ENCODE results near the gene CCDC188.

Gene CCDC188

DNA sequence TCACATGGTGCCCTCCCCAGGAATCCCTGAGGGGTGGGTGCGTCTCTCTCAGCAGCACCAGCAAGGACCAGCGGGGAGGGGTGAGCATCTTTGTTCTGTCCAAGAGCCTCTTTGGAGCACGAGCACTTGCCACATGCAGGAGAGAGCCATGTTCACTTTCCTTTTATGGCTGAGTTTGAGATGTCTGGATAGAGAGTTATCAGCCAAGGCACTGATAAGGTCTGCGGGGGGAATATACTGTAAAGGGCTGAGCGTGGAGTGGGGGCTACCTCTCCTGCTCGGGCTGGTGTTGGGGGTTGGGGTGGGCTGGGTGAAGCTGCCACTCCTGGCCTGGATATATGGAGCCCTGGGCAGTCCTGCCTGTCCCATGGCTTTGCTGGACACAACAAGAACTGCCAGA lies 34.9 kb upstream of the CCDC188 start:
- in situ Hi-C loops (cut with HindIII; ENCODE audit: low sequenced_read_pairs) = no loop called here

DNA sequence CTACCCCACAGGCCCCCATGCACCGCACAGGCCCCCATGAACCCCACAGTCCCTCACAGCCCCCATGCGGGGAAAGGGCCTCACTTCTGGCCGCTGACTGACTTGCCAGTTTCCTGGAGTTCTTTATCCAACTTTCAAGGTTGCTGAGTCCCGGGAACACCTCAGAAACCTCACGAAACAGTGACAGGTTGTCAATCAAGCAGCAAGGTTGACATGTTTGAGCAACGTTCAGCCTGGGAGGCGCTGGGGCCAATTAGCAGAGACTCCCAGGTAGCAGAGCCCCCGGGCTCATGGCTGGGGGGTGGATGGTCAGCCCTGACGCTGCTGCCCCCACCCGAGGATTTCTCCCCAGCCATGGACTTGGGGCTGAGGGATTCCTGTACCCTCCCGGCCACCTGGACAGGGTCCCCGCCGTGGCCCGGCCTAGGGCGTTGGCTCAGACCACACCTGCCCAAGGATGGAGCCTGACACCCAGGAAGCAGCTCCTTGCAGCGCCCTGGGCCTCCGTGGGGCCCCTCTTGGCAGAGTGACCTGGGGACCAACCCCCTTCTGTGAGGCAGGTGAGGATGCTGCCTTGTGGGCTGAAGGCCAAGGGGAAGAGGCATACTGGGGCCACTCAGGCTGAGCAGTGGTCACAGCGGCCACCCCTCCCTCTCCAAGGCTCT lies 33.8 kb upstream of the CCDC188 start:
- in situ Hi-C loops (cut with HindIII; ENCODE audit: low sequenced_read_pairs) = no loop called here

DNA sequence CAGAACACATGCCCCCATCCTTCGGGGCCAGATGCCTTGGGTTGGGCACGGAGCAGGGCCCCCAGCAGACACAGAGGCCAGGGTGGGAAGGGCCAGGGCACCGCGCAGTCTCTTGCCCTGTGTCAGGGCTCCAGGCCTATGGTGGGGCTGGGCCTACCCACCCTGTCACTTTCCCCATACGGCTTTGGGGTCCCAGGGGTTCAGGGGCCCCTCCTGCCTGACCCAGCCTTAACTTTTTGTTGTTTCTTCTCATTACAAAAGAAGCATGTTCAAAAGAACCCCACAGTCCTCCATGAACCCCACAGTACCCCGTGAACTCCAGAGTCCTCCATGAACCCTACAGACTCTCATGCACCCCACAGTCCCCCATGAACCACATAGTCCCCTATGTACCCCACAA lies 33.0 kb upstream of the CCDC188 start:
- in situ Hi-C loops (cut with HindIII; ENCODE audit: low sequenced_read_pairs) = no loop called here

DNA sequence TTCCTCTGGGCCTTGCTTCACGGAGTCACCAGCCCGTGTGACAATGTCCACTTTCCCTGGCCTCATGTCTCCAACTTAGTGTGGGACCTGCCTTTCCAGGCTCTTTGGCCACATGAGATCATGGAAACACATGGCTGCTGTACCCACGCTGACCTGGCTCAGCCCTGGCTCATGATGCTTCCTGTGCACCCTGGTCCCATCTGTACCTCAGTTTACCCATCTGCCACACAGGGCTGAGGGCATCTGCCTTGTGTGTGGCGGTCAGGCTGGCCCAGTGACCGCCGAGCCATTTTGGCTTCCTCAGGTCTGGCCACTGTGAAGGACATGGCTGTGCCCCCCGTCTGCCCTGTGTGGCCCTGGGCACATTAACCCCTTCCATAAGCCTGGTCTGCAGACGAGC lies 32.2 kb upstream of the CCDC188 start:
- in situ Hi-C loops (cut with HindIII; ENCODE audit: low sequenced_read_pairs) = no loop called here

DNA sequence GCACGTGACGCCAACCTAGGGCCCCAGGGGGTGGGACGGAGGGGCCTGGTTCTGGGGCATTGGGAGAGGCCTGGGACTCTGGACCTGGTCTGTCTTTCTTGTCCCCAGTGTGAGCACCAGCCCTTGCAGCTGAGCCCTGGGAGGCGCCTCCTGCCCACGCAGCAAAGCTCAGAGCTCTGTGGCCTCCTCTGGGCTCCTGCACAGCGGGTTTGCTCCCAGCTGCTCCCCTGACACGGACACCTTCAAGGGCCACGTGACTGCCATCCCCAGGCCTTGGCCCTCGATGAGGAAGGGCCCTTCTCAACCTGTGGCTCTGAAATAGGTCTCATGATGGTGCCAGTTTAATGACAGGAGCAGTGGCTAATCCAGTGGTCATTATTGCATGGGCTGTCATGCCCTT lies 31.5 kb upstream of the CCDC188 start:
- in situ Hi-C loops (cut with HindIII; ENCODE audit: low sequenced_read_pairs) = no loop called here

DNA sequence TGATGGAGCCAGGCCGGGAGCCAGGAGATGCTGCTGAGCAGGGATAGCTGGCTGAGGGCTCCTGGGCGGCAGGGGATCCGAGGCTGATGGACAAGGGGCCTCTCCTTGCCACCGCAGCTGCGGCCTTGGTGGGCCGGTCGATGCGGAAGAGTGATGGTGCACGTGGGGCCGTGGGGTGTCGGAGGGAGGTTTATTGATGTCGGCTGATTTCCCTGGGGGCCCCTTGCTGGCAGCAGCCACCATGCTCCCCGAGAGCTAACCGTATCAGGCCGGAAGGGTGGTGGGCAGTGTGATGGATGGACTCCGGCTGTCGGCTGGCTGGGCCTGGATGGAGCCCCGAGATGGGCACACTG lies 31.0 kb upstream of the CCDC188 start:
- in situ Hi-C loops (cut with HindIII; ENCODE audit: low sequenced_read_pairs) = no loop called here

DNA sequence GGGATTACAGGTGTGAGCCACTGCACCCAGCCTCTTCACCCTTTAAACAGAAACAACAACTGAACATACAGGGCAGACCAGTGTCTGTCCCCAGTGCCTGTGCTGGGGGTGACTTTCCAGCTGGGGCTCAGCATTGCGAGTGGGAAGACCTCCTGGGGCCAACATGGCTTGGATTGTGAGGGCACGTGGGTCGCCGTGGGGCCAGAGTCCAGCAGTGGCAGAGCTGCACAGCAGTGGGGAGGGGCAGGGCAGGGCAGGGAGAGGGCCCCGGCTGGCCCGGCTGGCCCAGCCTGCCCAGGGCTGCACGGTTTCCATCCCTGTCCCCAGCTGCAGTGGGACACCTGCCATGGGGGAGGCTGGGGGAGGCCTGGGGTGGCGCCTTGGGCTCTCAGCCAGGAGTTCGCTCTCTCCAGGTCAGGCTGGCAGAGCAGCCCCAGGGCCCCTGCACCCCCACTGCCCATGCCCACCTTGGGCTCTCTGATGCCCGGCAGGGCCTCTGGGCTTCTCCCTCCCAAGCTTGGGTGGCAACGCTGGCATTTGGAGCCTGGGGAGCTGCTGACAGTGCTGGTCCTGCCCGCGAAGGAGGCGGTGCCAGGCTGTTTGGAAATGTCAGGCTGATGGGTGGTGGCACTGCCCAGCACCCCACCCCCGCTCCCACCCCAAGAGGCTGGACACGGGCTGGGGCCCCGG lies 30.5 kb upstream of the CCDC188 start:
- in situ Hi-C loops (cut with HindIII; ENCODE audit: low sequenced_read_pairs) = no loop called here

DNA sequence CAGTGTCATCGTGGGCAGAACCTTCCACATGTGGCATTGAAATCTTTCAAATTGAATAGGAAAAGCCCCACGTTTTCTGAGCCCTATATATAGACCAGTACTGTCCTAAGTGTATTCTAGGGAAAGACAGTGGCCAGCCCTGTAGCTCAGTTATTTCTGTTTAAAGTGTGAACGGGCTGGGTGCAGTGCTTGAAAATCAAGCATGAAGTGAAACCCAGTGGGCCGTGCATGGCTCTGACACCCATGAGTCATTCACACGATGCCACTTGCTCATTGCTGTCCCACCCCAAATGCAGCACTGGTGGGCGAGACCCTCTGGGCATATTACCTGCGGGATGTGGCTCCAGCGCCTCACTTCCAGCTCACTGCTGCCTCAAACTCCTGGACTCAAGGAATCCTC lies 29.8 kb upstream of the CCDC188 start:
- in situ Hi-C loops (cut with HindIII; ENCODE audit: low sequenced_read_pairs) = no loop called here

DNA sequence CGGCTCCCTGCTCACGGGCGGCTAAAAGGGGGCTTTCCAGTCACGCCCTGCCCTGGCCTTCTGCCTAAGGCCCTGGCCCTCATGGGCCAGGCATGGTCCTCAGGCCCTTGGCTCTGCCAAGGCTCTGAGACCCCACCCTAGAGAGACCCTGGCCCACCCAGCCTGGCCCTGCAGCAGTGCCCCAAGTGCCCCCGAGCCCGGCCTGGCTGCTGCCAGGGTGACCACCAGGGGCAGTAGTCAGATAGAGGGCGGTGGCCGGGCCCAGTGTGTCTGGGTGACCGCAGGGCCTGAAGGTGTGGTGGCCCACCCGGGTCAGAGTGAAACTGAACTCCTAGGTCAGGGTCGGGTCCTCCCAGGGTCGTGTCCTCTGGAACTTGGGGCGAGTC lies 29.4 kb upstream of the CCDC188 start:
- in situ Hi-C loops (cut with HindIII; ENCODE audit: low sequenced_read_pairs) = no loop called here

DNA sequence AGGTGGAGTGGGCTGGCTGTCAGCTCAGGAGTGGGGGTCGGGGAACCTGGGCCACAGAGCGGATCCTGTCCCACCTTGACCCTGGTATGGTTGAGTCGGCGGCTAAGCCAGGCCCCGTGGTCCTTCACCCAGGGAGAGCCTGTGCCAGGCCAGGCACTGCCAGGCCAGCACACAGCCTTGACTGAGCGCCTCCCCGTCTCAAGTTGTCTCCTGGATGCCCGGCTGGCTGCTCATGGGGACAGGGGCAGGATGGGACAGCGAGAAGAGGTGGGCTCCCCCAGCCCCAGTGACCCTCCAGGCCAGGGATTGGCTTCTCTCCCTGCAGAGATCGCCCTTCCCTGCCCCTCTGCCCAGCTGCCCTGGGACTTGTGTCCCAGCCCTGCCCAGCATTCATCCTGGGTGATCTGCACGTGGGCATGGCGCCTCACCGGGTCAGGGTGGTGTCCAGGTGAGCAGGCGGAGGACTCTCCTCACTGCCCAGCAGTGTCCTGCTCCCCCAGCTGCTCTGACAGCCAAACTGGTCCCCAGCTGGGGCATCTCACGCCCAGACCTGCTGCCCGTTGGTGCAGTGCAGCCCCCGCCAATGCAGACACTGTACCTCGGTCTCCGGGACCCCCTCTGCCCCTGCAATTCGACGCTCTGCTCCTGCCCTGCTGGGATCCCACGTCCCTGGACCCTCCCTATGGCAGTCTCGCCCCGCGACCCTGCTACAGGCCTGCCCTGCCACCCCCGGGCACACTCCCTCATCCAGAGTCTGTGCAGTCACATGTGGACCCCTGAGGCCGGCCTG lies 28.8 kb upstream of the CCDC188 start:
- in situ Hi-C loops (cut with HindIII; ENCODE audit: low sequenced_read_pairs) = no loop called here

DNA sequence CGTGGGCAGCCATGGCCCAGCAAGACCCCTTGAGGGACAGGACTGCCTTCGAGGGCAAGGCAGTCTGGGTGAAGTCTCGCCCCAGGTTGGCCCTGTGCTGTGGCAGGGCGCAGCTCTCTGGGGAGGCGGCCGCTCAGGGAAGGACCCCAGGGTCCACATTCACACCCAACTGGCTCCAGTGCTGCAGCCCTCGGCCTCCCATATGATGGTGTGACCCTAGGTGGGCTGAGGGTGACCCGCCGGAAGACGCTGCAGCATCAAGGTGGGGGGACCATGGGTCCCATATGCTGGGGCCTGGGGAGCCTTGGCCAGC lies 28.0 kb upstream of the CCDC188 start:
- in situ Hi-C loops (cut with HindIII; ENCODE audit: low sequenced_read_pairs) = no loop called here

DNA sequence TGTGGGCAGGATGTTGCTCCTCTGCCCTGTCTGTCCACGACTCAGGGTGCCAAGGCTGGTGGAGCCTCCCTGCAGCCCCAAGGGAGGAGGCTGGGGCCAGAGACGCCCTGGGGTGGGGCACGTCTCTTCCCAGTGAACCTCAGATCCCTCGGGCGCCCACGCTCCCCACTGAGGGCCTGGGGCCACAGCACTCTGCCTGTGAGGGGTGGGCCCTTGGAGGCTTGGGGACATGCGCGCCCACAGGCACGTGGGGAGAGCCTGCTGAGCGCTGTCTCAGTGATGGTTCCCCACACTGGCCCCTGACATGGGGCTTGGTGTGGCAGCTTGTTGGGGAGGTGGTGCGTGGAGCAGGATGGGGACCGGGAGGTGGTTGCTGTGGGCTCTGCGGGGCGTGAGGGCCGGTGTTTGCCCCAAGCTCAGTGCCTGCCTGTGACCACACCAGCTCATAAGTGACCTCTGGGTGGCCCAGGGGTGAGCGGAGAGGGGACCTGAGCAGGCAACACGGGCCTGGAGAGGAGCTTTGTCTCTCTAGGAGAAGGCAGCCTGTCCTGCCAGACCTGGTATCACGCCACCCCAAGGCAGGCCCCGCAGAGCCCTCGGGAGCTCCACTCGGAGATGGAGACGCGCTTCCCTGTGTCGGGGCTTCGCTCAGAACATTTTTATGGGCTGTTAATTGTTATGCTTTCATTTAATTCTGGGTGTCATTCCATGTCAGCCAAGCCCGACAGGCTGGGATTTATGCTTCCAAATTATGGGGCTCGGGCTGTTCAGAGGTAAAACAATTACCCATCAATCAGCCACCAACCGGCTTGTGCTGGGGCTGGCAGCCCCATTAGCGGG lies 27.4 kb upstream of the CCDC188 start:
- in situ Hi-C loops (cut with HindIII; ENCODE audit: low sequenced_read_pairs) = no loop called here

DNA sequence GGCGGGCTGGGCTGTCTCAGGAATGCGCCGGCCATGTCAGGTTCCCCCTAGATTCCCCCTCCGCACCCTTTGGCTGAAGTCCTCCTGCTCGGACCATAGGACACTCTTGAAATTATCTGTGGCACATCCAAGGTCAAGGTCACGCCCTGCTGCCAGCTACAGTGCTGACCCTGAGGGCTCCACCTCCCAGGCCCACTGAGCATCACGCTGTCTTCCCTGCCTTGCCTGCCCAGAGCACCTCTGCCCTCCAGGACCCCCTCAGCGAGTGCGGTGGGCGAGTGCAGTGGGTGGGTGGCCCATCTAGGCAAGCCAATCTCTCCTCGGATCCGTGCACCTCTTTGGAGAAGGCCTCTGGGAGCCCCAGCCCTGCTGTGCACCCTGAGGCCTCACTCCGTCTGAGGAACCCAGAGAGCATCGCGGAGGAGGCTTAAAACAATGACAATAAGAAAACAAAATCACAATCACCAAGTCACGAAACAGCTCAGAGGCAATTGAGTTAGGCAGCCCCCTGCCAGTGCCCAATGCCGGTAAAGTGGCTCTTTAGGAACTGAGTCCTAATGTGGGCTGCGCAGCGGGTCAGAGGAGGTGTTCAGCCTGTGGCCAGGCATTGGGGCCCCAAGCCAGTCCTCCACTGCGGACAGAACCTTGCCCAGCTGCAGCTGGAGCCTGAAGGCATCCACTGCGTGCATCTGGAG lies 26.5 kb upstream of the CCDC188 start:
- in situ Hi-C loops (cut with HindIII; ENCODE audit: low sequenced_read_pairs) = no loop called here

DNA sequence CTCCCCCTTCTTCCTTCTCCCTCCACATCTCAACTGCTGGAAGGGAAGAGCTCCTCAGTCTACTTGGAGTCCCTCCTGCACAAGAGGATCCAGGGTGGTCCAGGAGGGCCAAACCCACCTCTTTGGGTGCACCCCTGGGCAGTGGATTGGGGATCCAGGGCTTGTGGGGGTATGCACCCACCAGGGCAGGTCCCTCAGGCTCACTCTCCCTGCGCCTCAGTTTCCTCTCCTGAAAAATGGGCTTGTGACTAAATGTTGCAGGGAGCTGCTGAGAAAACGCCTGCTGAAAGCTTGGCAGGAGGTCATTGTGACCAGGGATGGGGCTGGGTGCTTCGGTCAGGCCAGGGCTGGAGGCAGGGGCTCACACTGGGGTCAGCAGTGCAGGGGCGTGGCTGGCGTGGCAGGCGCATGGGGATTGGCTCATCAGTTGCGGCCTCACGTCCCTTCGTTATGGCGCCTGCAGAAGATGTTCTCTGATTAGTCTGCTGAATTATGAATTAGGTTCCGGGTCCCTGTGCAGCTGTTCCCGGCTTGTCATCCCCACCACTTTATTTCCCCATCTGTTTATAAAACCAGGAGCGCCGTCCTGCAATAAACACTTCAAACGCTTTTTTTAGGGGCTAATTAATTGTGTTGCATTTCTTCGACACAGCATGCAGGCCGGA lies 25.7 kb upstream of the CCDC188 start:
- in situ Hi-C loops (cut with HindIII; ENCODE audit: low sequenced_read_pairs) = no loop called here

DNA sequence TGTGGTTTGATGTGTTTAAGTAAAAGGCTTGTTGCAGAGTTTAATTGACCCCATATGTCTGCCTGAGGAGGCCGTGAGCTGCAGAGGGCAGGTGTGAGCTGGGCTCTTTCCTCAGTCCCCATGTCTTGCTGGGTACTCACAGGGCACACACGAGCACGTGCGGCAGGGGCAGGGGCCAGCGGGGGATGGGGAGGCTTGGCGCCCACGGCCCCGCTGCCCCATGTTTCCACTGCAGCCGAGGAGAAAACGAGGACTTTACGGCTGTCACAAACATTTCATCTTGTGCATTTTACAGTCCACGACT lies 24.7 kb upstream of the CCDC188 start:
- in situ Hi-C loops (cut with HindIII; ENCODE audit: low sequenced_read_pairs) = no loop called here

DNA sequence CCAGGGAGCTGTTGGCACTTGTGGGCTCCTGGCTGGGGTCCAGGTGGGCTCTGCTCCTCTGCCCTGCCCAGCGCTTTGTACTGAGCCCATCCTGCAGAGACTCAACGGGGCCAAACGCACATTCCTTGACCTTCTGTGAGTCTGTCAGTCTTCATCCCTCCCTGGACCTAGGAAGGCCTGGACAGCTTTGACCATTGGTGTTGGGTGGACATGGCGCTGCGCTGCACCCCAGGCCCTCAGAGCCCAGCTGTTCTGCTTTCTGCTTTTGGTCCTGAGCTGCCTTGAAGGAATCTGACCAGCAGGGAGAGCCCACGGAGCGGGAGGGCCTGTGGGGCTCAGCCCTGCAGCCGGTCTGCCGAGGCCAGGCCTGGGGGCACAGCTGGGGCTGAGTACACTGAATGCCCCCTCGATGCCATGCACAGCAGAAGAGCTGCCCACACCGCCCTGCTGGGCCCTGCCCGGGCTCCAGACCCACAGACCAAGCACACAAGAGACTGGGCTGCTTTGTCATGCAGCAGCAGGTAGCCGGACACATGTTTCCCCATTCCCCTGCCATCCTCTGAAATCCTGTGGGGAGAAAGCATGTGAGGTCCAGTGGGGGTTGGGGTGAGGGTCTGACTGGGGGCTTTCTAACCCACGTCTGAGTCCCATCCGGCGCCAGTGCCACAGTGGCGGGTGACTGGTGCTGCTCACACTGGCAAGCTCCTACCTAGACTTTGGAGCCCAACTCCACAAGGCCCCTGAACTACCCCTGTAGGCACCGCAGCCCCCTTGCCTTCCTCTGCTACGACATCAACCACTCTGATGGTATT lies 24.1 kb upstream of the CCDC188 start:
- in situ Hi-C loops (cut with HindIII; ENCODE audit: low sequenced_read_pairs) = loop anchor here (5.0 kb wide), 1 partner anchor 87 kb away; no protein-coding TSS in a partner anchor

DNA sequence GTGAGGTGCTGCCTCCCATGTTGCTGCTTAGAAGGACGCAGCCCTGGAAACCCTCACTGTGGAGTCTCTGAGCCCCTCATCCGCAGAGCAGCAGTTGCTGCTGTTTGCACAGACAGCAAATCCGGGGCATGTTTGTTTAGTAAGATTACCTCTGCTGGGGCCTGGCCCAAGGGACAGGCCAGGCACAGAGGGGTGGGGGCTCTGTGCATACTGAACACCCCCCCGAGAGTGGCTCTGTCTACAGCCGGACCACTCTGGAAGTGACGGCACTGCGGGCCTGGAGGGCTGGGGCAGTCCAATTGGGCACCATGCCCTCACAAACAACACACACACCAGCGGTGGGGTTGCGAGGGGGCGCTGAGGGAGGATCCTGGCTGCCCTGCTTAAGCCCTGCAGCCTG lies 22.9 kb upstream of the CCDC188 start:
- in situ Hi-C loops (cut with HindIII; ENCODE audit: low sequenced_read_pairs) = loop anchor here (5.0 kb wide), 1 partner anchor 89 kb away; no protein-coding TSS in a partner anchor

DNA sequence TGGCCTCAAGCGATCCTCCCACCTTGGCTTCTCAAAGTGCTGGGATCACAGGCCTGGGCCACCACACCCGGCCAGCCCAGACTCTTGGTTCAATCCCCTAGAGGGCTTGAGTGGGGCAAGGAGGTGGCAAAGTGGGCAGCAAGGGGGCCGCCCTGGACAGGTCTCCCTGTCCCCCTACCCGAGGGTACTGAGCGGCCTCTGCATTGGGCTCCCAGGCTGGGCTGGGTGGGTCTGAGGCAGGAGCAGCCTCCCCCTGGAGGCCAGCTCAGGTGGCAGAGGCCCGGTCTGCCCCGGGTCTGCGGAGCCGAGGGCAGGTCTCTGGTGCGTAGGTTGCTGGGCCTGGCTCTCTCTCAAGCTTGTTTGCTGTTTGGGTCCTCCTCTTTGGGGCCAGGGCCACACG lies 22.4 kb upstream of the CCDC188 start:
- in situ Hi-C loops (cut with HindIII; ENCODE audit: low sequenced_read_pairs) = loop anchor here (5.0 kb wide), 1 partner anchor 89 kb away; no protein-coding TSS in a partner anchor

DNA sequence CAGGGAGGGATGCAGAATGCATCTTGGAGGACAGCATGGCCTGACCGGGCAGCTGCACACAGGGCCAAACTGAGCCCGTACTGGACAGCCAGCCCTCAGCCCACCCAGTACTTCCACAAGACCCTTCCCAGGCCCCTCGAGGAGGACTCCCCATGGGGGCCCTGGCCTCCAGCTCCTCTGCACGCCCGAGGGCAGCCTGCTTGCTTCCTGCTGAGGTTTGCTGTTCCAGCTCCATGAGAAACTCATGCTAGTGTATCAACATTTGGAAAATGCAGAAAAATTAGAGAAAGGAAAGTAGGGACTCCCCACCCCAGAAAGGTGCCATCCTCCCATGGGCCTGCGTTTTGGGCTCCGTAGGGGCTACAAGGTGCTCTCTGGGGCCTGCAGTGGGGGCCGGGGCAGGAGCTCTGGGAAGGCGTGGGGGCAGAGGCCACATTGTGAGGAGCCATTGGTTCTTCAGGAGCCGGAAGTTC lies 21.3 kb upstream of the CCDC188 start:
- in situ Hi-C loops (cut with HindIII; ENCODE audit: low sequenced_read_pairs) = loop anchor here (5.0 kb wide), 1 partner anchor 90 kb away; no protein-coding TSS in a partner anchor
